GM21526 (cell line): ENCODE results near the gene BEAN1.
"Not testable (repeated sequence)": the region's sequence is repeated elsewhere in the genome, so short reads cannot be mapped to it uniquely, and the experiment has no call there.

Source experiments
- ATAC-seq: cut with Tn5 transposase; IDR thresholded peaks from one replicate; pipeline ENCODE4 v1.9.1; 2021; ENCODE audit warnings: moderate library complexity; ENCODE audit not compliant: unreplicated experiment, low FRiP score

Gene BEAN1

DNA sequence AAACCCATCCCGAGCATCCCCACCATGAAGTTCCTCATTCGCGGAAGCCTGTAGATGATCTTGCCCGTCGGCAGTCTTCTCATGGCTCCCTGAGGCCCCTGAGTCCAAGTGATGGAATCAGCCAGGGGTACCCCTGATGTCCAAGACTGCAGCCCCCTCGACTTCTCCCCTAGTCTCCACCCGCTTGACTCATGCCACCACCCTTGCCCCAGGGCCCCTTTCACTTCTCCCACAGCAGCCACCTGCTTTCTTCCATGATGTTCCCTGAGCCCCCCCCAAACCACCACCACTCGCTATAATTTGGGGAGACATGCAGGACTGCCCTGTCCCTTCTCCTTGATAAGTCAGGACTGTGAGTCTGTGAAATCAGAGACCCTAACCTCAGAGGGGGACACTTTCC, 11.4 kb downstream of the BEAN1 start:
- no peak for ATAC-seq

DNA sequence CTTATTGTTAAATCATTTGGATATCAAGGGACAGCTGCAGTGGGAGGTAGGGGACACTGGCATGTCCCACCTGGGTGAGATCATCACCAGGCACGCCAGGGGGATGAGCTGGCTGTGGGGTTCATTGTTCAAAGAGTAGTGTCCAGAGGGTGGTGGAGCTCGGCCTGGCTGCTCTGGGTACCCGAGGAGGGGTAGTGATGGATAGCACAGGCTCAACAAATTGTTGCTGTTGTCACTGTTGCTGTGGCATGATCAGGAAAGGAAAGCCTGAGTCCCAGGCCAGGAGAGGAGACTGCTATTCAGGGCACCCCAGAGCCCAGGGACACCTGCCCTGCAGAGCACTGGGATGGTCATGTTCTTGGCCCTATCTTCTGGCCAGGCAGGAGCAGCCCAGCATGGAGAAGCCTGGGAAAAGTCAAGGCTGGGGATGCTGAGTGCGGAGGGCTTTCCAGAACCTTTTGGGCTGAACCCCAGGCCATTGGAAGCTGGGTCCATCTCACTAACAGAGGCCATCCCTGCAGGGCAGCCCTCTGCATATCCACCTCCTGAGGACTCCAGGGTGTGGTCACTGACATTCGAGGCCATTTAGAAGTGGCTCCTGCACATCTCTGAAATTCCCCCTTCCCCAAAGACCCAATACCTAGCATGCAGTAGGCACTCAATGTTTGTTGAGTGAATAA, 12.1 kb downstream of the BEAN1 start:
- ATAC-seq, result no peak

DNA sequence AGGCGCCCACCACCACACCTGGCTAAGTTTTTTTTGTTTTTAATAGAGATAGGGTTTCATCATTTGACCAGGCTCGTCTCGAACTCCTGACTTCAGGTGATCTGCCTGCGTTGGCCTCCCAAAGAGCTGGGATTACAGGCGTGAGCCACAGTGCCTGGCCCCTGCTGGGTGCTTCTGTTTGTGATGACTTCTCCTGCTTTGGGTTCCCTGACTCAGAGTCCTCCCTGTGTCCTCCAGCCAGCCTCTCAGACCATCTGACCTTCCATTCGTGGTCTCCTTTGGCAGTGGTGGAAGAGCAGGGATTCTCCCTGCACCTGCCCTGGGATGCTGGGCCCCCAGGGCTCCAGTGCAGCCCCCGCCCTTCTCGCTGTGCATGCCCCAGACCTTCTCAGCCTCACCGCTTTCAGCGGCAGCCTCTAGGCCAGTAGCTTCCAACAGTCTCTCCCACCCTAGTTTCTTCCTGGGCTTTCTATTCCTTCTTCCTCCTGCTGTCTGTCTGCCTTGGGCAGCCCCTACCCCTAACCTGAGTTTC, 13.2 kb downstream of the BEAN1 start:
- ATAC-seq, result no peak

DNA sequence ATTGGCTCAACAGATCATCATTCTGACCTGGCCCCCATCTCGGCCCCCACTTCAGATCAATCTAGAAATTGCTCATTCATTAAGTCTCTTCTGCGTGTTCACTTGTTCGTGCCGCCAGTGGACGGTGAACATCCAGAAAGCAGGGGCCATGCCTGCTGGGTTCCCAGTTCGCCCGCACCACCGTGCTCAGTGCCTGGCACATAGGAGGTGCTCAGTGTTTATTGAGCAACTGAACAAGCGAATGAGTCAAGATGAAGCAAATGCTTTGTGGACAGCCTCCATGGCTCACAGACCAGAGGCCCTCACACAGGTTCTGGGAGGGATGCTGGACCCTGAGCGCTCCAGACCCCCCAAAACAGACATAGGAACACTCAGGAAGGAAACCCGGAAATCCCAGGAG, 13.9 kb downstream of the BEAN1 start:
- ATAC-seq, result no peak

DNA sequence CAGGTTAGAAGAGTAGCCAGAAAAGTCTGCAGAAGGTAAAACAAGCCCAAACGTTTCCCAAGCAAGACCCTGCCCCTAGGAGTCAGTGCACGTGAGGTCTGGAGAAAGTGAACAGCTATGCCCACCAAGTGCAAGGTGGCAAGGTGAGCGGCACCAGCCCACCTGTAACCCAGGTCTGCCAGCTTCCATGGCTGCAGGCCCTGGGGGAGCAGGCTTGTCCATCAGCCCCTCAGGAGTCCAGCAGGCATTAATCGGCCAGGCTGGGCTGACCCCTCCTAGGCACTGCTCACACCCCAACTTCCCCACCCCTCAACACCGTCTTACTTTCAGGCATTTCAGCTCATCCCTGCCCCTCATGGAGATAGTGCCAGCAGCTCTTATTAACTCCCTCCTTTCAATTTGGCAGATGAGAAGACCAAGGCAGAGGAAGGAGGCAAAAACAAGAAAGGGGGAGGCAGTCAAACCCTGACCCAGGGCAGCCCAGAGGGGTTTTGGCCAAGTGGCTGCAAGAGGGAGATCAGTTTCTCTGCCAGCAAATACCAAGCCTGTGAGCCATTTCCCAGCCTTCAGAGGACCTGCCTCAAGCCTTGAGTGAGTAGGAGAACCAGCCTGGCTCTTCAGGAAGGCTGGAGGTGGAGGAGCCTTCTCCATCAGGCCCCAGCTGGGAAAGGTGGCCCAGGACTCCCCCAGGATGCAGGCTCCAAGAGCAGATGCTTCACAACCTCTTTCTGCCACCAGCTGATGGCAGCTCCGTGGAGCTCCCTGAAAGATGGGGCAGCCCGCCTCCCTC, 14.7 kb downstream of the BEAN1 start:
- ATAC-seq, result no peak

DNA sequence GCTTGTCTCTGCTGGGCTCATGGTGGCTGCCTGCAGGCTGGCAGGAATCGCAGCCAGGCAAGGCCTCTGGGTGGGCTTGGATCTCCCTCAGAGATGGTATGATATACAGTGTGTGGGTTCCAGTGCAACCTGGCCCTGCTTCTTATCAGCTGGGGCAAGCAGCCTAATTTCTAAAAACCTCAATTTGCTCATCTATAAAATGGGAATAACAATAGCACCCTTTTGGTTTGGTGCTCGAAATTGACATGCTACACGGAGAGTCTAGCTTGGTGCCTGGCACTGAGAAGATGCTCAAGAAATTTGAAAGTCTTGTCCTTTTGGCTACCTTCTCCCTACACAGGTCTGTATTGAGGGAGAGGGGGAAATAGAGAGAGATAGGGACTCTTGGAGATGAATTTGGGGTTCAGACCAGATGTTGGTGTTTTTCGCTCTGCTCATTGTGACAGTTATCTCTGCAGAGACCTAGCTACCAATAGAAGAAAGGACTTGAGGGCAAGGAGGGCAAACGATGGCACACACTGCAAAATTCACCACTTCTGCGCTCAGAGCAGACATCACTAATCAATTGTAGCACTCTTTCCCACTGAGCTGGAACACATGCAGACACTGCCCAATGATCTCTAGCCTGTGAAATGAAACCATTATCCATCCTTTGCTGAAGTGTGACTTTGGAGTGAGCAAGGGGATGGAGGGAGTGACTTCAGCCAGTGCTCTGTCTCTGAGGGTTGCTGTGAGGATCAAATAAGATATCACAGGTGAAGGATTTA, 15.6 kb downstream of the BEAN1 start:
- ATAC-seq, result no peak

DNA sequence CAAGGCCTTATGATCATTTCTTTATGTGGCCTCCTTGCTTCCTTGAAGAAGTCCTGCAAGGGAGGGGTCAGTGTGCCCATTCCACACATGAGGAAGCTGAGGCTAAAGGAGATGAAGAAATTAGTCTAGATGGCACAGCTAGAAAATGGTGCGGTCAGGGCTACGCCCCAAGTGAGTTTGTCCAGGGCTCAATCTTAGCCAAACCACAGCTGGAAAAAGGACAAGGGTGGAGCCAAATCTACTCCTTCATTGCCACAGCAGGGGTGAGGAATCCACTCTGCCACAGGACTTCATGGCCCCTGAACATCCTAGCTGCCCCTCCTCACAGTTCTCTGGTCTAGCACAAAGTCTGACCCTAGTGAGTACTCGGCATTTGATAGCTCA, 16.2 kb downstream of the BEAN1 start:
- no peak for ATAC-seq

DNA sequence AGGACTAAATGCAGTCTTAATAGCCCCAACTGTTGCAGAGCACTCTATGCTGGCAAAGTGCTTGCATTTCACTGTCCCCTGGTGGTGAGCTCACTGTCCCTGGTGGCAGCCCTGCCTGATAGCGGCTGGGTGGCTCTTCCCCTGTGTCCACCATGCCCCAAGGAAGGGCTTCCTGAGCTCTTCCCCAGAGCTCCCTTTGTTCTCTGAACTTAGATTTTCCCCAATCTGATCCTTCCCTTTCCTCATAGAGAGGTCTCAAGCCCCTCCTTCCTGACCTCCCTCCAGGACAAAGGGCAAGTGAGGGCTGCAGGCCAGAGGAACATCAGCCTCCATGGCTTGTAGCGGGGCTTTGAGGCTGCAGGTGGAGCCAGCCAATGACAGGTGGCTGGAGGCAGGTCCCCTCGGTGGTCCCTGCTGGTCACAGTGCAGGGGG, 17.0 kb downstream of the BEAN1 start:
- ATAC-seq, result no peak

DNA sequence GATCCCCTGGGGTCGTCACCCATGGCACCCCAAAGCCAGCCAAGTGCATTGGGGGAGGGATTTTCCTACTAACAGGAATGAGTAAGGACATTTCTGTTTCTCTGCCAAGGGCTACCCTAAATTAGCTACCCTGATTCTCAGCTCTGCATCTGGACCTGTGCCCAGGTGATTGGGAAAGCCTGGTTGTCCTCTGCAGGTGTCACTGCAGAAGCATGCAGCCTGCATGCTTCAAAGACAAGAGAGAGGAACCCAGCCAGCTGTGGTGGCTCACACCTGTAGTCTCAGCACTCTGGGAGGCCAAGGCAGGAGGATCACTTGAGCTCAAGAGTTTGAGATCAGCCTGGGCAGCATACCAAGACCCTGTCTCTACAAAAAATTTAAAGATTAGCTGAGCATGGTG, 19.6 kb downstream of the BEAN1 start:
- ATAC-seq, result no peak

DNA sequence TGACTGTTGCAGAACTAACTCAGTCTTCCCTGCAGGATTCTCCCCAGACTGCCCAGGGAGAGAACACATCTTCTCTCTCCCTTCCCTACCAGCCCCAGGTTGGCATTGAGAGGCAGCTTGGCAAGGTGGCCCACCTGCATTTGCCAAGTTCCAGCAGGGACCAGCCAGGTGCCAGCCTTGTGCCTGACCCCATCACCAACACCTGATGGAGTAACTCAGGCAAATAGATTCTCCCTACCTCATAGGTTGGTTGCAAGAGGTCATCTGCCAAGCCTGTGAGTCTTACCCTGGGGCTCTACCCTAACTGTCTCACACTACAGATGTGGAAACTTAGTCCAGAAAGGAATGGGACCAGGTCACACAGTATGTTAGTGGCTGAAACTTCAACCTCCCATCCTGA, 20.4 kb downstream of the BEAN1 start:
- no peak for ATAC-seq

DNA sequence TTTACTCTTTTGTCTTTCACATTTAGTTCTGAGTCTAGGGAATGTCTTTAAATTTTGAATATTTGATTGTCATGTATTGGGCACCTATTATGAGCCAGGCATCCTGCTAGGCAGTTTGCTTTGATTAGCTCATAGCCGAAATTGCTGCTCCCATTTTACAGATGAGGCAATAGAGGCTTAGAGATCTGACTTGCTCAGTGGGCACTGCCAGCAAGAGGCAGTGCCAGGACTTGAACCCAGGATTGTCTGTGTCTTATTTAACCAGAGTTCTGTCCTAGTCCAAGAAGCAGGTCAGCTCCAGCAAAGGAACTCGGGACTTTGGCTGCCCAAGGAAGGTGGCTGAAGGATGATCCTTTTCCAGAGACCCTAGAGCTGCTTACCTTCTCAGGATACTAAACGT, 24.5 kb downstream of the BEAN1 start:
- ATAC-seq, result no peak

DNA sequence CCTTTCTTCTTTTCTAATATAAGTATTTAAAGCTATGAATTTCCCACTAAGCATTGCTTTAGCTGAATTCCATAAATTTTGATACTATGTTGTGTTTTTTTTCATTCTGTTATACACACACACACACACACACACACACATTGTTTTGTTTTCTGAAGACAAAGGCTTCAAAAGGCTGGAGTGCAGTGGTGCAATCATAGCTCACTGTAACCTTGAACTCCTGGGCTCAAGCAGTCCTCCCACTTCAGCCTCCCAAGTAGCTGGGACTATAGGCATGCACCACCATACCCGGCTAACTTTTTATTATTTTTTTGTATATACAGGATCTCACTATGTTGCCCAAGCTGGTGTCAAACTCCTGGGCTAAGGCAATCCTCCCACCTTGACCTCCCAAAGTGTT, 26.1 kb downstream of the BEAN1 start:
- not testable (repeated sequence) for ATAC-seq

DNA sequence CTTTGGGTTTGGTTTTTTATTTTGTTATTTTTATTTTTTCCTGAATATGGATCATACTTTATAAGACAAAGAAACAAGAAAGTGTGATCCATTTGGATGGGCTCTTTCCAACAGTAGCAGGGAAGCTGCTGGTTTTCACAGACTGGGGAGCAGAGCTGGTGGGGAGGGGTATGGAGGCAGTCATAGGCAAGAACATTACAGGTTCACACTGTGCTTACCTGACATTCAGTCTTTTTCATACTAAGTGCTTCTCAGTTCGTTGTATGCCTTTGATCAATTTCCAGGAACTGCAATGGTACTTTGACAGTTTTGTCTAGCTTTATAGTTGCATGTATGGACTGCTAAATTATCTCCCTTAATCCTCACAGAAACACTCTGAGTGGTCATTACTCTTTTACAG, 27.7 kb downstream of the BEAN1 start:
- ATAC-seq, result no peak

DNA sequence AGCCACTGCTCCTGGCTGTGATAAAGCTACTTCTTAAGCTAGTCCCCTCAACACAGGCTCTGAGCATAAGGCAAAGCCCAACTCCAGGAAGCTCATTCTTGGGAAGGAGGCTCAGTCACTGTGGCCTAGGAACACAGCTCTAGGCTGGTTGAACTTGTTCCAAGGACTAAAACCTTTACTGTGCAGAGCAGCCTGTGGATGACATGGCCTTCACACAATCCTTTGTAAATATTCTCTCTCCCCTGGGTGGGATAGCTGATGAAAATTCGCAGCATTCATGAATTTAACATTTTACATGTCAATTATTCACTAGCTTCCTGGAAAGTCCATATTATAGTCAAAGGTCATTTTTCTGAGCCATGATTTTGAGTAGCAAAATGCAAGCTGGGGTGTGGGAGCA, 28.9 kb downstream of the BEAN1 start:
- ATAC-seq, result no peak

DNA sequence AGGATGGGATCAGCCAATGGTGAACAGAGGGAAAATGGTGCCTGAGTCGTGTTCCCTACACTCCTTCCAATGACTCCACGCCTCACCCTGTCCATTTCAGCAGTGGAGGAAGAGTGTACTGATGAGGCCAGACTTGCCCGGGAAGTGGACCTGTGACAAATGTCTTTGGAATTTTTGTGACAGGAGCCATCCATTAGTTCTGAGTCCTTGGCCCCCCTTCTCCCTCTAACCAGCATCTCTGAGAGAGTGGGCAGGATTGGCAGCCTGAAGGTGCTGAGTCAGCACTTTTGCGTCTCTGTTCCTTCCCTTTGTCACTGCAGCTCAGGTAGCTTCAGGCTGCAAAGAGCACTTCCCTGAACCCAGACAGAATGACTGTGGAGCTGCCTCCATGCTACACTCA, 30.8 kb downstream of the BEAN1 start:
- no peak for ATAC-seq

DNA sequence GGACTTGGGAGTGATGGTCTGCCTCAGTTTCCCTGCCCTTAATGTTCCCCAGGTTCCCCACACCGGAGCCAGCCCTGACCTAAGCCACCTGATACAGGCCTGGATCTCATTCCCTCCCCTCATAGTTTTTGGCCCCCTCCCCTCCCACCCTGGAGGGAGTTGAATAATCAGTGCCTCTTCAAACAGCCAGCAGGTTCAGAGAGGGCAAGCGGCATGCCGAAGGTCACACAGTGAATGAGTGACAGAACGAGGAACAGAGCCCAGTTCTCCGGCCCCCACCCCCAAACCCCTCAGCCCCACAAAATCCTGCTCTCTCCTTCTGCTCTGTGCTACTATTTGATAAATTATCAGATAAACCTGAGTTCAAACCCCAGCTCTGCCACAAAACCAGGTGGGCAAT, 31.2 kb downstream of the BEAN1 start:
- ATAC-seq, result no peak

DNA sequence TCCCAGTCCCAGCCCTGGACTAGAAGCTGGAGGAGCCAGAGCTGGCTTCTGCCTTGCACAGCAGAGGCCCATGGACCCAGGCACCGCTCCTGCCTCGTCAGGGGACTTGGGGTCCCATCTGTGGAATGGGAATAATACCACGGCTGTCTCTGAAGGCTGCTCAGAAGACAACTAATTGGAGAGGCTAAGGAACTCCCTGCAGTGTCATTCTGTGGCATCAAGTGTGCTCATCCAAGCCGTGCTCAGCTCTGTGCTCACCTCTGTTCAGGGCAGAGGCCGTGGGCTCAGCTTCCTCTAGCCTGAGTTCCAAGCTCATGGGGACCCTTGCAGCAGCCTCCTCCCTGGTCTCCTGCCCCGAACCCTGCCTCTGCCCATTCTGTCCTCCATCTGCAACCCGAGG, 31.8 kb downstream of the BEAN1 start:
- no peak for ATAC-seq

DNA sequence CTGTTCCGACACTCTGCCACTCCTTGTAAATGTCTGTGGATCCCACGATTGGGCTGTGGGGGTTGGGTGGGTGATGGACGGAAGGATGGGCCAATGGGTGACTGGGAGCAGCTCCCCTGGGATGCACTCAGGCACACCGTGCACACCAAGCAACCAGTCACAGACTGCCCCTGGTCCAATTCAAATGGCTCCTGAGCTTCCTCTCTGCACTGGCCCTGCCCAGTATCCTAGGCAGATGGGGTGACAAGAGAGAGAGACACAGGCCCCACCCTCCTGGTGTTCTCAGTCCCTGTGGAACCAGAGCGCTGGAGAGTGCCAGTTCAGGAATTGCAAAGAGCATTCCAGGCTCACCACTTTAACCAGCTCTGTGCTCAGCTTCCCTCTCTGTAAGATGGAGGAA, 32.8 kb downstream of the BEAN1 start:
- no peak for ATAC-seq

DNA sequence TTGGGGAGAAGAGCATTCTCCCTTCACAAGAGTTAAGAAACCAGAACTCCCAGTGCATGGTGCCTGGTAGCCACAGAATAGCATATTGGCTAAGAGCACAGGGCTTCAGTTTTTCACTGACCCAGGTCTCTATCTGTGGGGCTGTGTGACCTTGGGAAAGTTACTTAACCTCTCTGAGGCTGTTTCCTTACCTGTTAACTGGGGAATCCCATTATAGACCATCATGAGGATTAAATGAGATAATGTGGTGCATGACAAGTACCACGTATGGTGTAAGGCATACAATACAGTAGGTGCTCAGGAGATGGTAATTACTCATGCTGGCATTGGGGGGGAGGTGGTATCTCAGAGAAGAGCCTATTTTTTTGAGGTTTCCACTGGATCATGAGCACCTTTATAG, 33.6 kb downstream of the BEAN1 start:
- ATAC-seq, result no peak

DNA sequence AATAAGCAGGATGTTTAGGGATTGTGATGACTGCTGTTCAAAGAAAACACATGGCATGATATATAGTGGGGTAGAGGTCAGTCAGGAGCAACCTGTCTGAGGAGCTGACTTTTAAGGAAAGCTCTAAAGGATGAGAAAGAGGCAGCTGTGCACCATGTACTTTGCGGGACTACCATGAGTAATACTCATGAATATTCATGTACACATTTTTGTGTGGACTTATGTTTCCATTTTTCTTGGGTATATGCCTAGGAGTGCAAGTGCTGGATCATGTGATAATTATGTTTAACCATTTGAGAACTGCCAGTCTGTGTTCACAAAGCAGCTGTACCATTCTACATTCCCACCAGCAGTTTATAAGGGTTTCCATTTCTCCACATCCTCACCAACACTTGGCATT, 35.8 kb downstream of the BEAN1 start:
- no peak for ATAC-seq

DNA sequence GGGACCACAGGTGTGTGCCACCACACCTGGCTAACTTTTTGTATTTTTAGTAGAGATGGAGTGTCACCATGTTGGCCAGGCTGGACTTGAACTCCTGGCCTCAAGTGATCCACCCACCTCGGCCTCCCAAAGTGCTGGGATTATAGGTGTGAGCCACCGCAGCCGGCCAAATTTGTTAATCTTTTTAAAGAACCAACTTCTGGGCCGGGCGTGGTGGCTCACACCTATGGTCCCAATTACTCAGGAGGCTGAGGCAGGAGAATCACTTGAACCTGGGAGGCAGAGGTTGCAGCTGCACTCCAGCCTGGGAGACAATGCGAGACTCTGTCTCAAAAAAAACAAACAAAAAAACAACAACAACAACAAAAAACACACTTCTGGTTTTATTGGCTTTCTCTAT, 38.9 kb downstream of the BEAN1 start:
- ATAC-seq, result not testable (repeated sequence)
